H1 (cell line): ENCODE measurements around the gene WDSUB1.
A peak's percentile ranks its signal among the peaks of the same experiment; 100 is the strongest.

Source experiments
- ATF2 ChIP-seq: IDR thresholded peaks from 2 replicates; pipeline ENCODE4 v1.6.1; 2012; ENCODE audit warnings: low read length, inconsistent platforms
- EZH2 ChIP-seq: fragments of 200-600 bp; sonication (generic); IDR thresholded peaks from 2 replicates; pipeline ENCODE4 v1.7.1; 2012; ENCODE audit warnings: low read depth, mild to moderate bottlenecking, moderate library complexity, low read length, inconsistent platforms; ENCODE audit not compliant: severe bottlenecking
- MAX ChIP-seq: IDR thresholded peaks from 2 replicates; pipeline ENCODE4 v1.6.1; 2012; ENCODE audit warnings: inconsistent platforms
- POLR2A ChIP-seq, 2 experiments: IDR thresholded peaks; 1 replicate in 1 of 2; 2 replicates in 1 of 2; pipeline ENCODE4 v1.6.1; 2011; ENCODE audit warnings: low read depth in 2 of 2, low read length in 2 of 2, mild to moderate bottlenecking in 2 of 2; ENCODE audit errors: control extremely low read depth in 1 of 2
- TCF12 ChIP-seq: IDR thresholded peaks from 2 replicates; pipeline ENCODE4 v1.6.1; 2011; ENCODE audit warnings: low read depth, mild to moderate bottlenecking, low read length
- TF ChIP-seq, protein P1 (sequence below), 3 experiments: IDR thresholded peaks; 1 replicate in 2 of 3; 2 replicates in 1 of 3; pipeline versions ENCODE4 v1.5.1 to v1.6.1; 2011; ENCODE audit warnings: low read length in 3 of 3, mild to moderate bottlenecking in 3 of 3, inconsistent platforms in 2 of 3, low read depth in 1 of 3, moderate library complexity in 1 of 3; ENCODE audit not compliant: insufficient read depth in 1 of 3; ENCODE audit errors: control extremely low read depth in 1 of 3

- TF ChIP-seq POLR2A (IDR thresholded peaks at IDR 0.05; ENCODE audit: control extremely low read depth in 1 of 2, low read depth in 2 of 2, low read length in 2 of 2) (no peak), ATF2 (no peak), EZH2 (no peak), TCF12 (no peak), MAX (no peak)
- TF ChIP-seq, protein P1, sequence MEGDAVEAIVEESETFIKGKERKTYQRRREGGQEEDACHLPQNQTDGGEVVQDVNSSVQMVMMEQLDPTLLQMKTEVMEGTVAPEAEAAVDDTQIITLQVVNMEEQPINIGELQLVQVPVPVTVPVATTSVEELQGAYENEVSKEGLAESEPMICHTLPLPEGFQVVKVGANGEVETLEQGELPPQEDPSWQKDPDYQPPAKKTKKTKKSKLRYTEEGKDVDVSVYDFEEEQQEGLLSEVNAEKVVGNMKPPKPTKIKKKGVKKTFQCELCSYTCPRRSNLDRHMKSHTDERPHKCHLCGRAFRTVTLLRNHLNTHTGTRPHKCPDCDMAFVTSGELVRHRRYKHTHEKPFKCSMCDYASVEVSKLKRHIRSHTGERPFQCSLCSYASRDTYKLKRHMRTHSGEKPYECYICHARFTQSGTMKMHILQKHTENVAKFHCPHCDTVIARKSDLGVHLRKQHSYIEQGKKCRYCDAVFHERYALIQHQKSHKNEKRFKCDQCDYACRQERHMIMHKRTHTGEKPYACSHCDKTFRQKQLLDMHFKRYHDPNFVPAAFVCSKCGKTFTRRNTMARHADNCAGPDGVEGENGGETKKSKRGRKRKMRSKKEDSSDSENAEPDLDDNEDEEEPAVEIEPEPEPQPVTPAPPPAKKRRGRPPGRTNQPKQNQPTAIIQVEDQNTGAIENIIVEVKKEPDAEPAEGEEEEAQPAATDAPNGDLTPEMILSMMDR (IDR thresholded peaks at IDR 0.05; ENCODE audit: control extremely low read depth in 1 of 3, insufficient read depth in 1 of 3, low read depth in 1 of 3, low read length in 3 of 3), result peak in 1 of 3 experiments; percentile 13; a peak in 1 of 4 replicates
Measured at GRCh38 chr2:159208438-159208837, 78.1 kb downstream of the WDSUB1 start.
